GM12873 (cell line): ENCODE data around the gene MRPL19.
A peak's percentile ranks its signal among the peaks of the same experiment; 100 is the strongest.

Experiments
- CTCF ChIP-seq: IDR thresholded peaks from 2 replicates; pipeline ENCODE4 v1.5.1; 2012; ENCODE audit warnings: low read depth, mild to moderate bottlenecking, moderate library complexity, low read length, control low read depth; ENCODE audit not compliant: insufficient read depth; ENCODE audit errors: missing control alignments

The MRPL19 gene

GRCh38 chr2:75633620-75634019 lies 13.0 kb upstream of the MRPL19 start:
- TF ChIP-seq CTCF, result no peak

GRCh38 chr2:75634945-75635344 lies 11.6 kb upstream of the MRPL19 start:
- no peak for TF ChIP-seq CTCF

- TF ChIP-seq CTCF, result no peak
These were observed 9.0 kb upstream of the MRPL19 start for GRCh38 chr2:75637568-75637967.

GRCh38 chr2:75640621-75641121 lies 5.9 kb upstream of the MRPL19 start:
- peak; percentile 99 for TF ChIP-seq CTCF

GRCh38 chr2:75641587-75641986 lies 5.0 kb upstream of the MRPL19 start:
- TF ChIP-seq CTCF, result no peak

- no peak for TF ChIP-seq CTCF
These were observed 2.6 kb upstream of the MRPL19 start for GRCh38 chr2:75643980-75644379.

GRCh38 chr2:75645643-75646042 lies 940 bp upstream of the MRPL19 start:
- no peak for TF ChIP-seq CTCF
